CD4-positive, alpha-beta T cell treated with Interleukin-17A for 4 hours (primary cell): ENCODE data around the gene DYRK2.

Experiments
- DNase-seq: peaks from one replicate; pipeline ENCODE4 v3.0.0-alpha.2; 2020; ENCODE audit warnings: mixed read lengths

Gene DYRK2

DNA sequence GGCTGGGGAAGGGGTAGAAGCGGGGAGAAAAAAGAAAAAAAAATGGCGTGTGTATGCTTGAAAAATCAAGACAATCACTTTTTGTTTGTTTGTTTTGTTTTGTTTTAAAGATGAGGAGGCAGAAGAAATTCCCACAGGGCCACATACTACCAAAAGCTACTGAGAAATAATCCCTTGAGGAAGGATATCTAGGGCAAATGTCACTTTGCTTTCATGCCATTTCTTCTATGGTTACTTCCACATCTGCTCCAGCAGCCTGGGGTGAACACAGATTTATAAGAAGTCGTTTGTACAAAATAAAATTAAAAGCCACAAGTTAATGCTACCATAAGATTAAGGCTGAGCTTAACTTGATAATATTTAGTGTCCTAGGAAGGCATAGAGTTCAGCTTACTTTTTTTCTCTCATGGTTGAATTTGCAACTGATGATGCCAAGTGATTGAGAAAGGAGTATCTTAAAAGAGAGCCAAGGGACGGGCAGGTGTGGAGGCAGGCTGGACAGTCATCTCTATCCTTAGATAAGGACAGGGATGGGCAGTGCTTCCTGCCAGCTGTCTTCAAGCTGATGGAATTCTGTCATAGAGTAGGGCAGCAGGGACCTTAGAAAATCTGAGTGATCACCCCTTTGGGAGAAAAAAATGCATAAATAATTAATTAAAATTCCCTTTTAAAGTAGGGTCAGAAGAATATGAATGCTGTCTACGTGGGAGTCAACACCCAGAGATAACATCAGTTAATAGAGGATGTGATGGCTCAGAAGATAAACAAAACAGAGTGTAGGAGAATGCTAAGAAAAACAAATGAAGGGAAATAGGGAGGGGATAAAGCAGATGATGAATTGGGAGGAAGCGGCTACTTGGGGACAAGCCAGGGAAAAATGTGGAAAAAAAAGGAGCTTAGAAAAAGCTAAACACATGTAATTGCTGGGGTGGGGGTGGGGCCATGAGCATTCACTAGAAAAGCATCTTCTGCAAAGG, 57.1 kb downstream of the DYRK2 start:
- no peak for DNase-seq

DNA sequence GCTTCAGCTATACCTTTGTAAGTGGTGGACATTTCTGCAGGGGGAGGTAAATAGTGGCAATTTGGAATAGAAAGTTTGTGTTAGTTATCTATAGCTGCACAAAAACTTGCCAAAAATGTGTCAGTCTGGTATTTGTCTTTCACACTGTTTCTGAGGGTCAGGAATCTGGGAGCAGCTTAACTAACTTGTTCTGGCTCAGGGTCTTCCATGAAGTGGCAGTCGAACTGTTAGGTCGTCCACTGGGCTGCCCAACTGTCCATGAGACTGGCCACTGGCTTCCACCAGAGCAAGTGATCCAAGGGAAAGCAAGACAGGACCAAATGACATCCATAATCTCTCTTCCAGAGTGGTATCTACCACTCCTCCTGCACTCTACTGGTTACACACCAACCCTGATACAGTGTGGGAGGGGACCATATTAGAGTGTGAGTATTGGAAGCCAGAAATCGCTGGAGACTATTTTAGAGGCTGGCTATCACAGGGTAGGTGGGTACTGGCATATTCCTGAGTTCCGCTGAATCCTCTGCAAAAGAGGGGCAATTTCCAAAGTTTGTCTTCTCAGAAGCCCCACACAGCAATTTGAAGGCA, 60.9 kb downstream of the DYRK2 start:
- DNase-seq: no peak

DNA sequence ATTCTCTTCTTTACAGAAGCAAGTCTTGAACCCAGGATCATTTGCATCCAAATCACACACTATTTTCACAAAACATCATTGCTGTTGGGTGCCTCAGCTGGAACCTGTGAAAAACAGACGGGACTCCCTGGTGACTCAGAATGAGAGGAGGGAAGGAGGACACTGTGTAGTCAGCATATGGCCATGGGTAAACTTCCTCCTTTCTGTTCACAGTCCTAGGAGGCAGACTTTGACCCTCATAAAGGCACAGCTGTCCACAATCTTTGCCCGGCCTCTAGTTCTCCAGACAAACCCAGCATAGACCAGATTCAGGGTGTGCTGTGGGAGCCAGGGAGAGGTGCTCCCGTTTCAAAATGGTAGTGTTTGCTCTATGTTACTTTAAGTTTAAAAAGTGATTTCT, 62.0 kb downstream of the DYRK2 start:
- DNase-seq: no peak

DNA sequence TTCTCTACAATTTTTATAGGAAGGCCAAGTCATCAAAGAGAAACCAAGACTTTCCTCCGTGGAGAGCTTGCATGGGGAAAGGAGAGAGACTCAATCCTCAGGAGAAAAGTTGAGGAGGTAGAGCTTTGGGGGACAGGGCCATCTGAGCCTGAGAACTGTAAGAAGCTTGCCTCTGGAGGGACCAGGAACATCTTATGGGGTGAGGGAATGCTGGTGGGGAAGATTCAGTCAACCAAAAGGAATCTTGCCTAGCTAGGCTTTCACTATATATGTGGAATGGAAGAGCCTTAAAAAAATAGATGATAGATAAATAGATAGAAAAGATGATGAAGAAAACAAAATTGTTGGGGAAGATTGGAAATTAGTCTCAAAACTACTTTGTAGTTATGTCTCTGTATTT, 63.5 kb downstream of the DYRK2 start:
- DNase-seq: no peak

DNA sequence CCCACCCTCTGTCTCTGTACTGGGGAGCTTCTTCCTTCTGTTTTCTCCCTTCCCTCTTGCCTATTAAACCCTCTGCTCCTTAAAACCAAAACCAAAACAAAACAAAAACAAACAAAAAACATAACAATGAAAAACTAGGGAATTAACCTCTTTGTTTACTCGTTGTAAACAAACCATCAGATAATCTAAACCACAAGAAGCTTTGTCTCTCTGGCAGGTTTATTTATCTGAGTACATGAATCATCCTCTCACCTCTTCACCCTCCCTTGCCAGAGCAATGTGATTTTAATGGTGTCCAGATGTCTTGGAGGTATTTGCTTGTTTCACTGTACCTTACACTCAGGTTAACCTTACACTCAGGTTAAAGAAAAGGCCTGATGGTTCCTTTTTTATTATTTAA, 66.1 kb downstream of the DYRK2 start:
- no peak for DNase-seq
